ENCODE results near the gene FRS3. TPM values are rescaled to one million over a fixed set of nuclear protein-coding genes. Genes with fewer than 3 reads are reported as not detected.

FRS3 gene
- total and polyA plus RNA-seq, 2 of the 13 experiments (the other 11 are each of a cell fraction or from before 2014, with no cell fraction given), result 3.0 to 7.4 TPM

- TF ChIP-seq ELK4 (CRISPR knock-in tag; IDR thresholded peaks at IDR 0.05; ENCODE audit: borderline replicate concordance), result no peak
- TF ChIP-seq ZNF792 (CRISPR knock-in tag; IDR thresholded peaks at IDR 0.05), result 0 out of 2 replicates have a peak, but pooled peaks have one; percentile 37
- TF ChIP-seq BRD4 (CRISPR knock-in tag; IDR thresholded peaks at IDR 0.05), result no peak
- TF ChIP-seq DPF2 (CRISPR knock-in tag; IDR thresholded peaks at IDR 0.05; ENCODE audit: borderline replicate concordance, low read depth), result no peak
- TF ChIP-seq RARG (CRISPR knock-in tag; IDR thresholded peaks at IDR 0.05; ENCODE audit: low read depth), result no peak
- TF ChIP-seq DDIT3 (CRISPR knock-in tag; IDR thresholded peaks at IDR 0.05), result no peak
- TF ChIP-seq ZBTB49 (CRISPR knock-in tag; IDR thresholded peaks at IDR 0.05; ENCODE audit: borderline replicate concordance), result no peak
- TF ChIP-seq SCMH1 (CRISPR knock-in tag; IDR thresholded peaks at IDR 0.05; ENCODE audit: borderline replicate concordance), result no peak
- 0 out of 2 replicates have a peak, but pooled peaks have one; percentile 63 for TF ChIP-seq GZF1 (CRISPR knock-in tag; IDR thresholded peaks at IDR 0.05)
- peak; percentile 38; the same call in 1 of the 2 replicates for TF ChIP-seq NR2F2 (IDR thresholded peaks at IDR 0.05; ENCODE audit: borderline replicate concordance, low read depth)
- no peak for TF ChIP-seq ZNF777 (CRISPR knock-in tag; IDR thresholded peaks at IDR 0.05)
- peak; percentile 74; the same call in 1 of the 2 replicates for TF ChIP-seq ZNF510 (CRISPR knock-in tag; IDR thresholded peaks at IDR 0.05; ENCODE audit: low read depth)
- TF ChIP-seq CREB3 (CRISPR knock-in tag; IDR thresholded peaks at IDR 0.05), result no peak
- no peak for TF ChIP-seq ZFP36L2 (CRISPR knock-in tag; IDR thresholded peaks at IDR 0.05)
- peak; percentile 40; the same call in 1 of the 2 replicates for TF ChIP-seq GFI1 (CRISPR knock-in tag; IDR thresholded peaks at IDR 0.05; ENCODE audit: borderline replicate concordance)
- peak; percentile 73 for TF ChIP-seq PPARG (CRISPR knock-in tag; conservative IDR thresholded peaks at IDR 0.05)
- peak; percentile 76 for TF ChIP-seq TAF15 (IDR thresholded peaks at IDR 0.05; ENCODE audit: low read depth, low read length, poor library complexity, severe bottlenecking)
- TF ChIP-seq THYN1 (CRISPR knock-in tag; IDR thresholded peaks at IDR 0.05; ENCODE audit: borderline replicate concordance, low read depth), result no peak
- TF ChIP-seq MZF1 (CRISPR knock-in tag; IDR thresholded peaks at IDR 0.05; ENCODE audit: borderline replicate concordance), result 0 out of 2 replicates have a peak, but pooled peaks have one; percentile 21
- TF ChIP-seq ZNF224 (CRISPR knock-in tag; IDR thresholded peaks at IDR 0.05), result no peak
- TF ChIP-seq SETDB1 (CRISPR knock-in tag; IDR thresholded peaks at IDR 0.05; ENCODE audit: borderline replicate concordance), result no peak
- TF ChIP-seq ZNF512 (CRISPR knock-in tag; IDR thresholded peaks at IDR 0.05), result no peak
- TF ChIP-seq ZSCAN12 (CRISPR knock-in tag; IDR thresholded peaks at IDR 0.05), result no peak
Observed at GRCh38 chr6:41779788-41780550, at the start of gene FRS3 (continued).
